A549 (cell line): ENCODE results near the gene UNC45B. TPM values are rescaled to one million over a fixed set of nuclear protein-coding genes. Genes with fewer than 3 reads are reported as not detected.

Experiments
- ATAC-seq, 2 experiments: fragments of 200-7000 bp in 1 of 2; fragments of >200 bp in 1 of 2; cut with Nextera tagmentation in 1 of 2; cut with Tn5 transposase in 1 of 2; 3 replicates each; pipeline versions ENCODE4 v1.8.0 to v1.9.1; 2018 to 2020; ENCODE audit warnings: mild to moderate bottlenecking in 1 of 2, moderate library complexity in 1 of 2
- CTCF ChIA-PET: fragments of 300-600 bp; sonication (Branson Sonifier 250); formaldehyde crosslinking; extraction: SDS; loops from one replicate; lab custom pipeline; 2021; ENCODE audit warnings: antibody characterized with exemption, inconsistent platforms; lab: Yijun Ruan, JAX
- POLR2A ChIA-PET: fragments of 350-600 bp; formaldehyde crosslinking; extraction: SDS; loops from one replicate; lab custom pipeline; 2021; ENCODE audit warnings: antibody characterized with exemption, inconsistent platforms; lab: Yijun Ruan, JAX
- DNase-seq, 2 experiments: peaks; one replicate each; pipeline versions ENCODE4 v3.0.0 to v3.0.0-alpha.2; 2011 to 2016; ENCODE audit warnings: low read depth in 1 of 2, low spot score in 1 of 2
- FAIRE-seq: peaks from 2 replicates; lab custom pipeline; 2011; peaks lifted over from hg19 to GRCh38; lab: Jason Lieb, UNC
- H3K27ac ChIP-seq, 2 experiments: fragments of >200 bp; sonication (Bioruptor Twin); formaldehyde crosslinking; 3 replicates each; pipeline ENCODE4 v1.5.1; 2016 to 2017
- H3K4me1 ChIP-seq: fragments of >200 bp; sonication (Bioruptor Twin); formaldehyde crosslinking; 3 replicates; pipeline ENCODE4 v1.6.1; 2016
- H3K4me2 ChIP-seq: fragments of >200 bp; sonication (Bioruptor Twin); formaldehyde crosslinking; 3 replicates; pipeline ENCODE4 v1.6.1; 2016
- H3K4me3 ChIP-seq: fragments of >200 bp; sonication (Bioruptor Twin); formaldehyde crosslinking; 3 replicates; pipeline ENCODE4 v1.5.1; 2016
- H3K9me3 ChIP-seq: fragments of >200 bp; sonication (Bioruptor Twin); formaldehyde crosslinking; 3 replicates; pipeline ENCODE4 v1.6.1; 2016
- BHLHE40 ChIP-seq: IDR thresholded peaks from 2 replicates; pipeline ENCODE4 v1.6.1; 2012; ENCODE audit warnings: low read depth, low read length, inconsistent platforms
- CBX8 ChIP-seq: fragments of 200-600 bp; sonication (generic); IDR thresholded peaks from 2 replicates; pipeline ENCODE4 v1.6.1; 2016
- CEBPB ChIP-seq, 2 experiments: fragments of >200 bp in 1 of 2; sonication (Bioruptor Twin) in 1 of 2; formaldehyde crosslinking in 1 of 2; IDR thresholded peaks; 2 replicates each; pipeline ENCODE4 v1.6.1; 2012 to 2016
- CHD2 ChIP-seq: fragments of 150-350 bp; IDR thresholded peaks from 2 replicates; pipeline ENCODE4 v1.6.1; 2014; ENCODE audit warnings: low read length; ENCODE audit not compliant: partially characterized antibody
- CHD4 ChIP-seq: fragments of 200-600 bp; sonication (generic); IDR thresholded peaks from 2 replicates; pipeline ENCODE4 v1.6.1; 2016; ENCODE audit warnings: antibody characterized with exemption, mild to moderate bottlenecking, borderline replicate concordance
- ESRRA ChIP-seq: fragments of 150-350 bp; IDR thresholded peaks from 2 replicates; pipeline ENCODE4 v1.6.1; 2014; ENCODE audit warnings: mild to moderate bottlenecking, low read length, borderline replicate concordance
- FOSB ChIP-seq: fragments of 250-450 bp; sonication (Bioruptor Pico); IDR thresholded peaks from 2 replicates; pipeline ENCODE4 v1.5.0; 2020; ENCODE audit warnings: mild to moderate bottlenecking, moderate library complexity
- FOSL2 ChIP-seq, 2 experiments: fragments of 450-650 bp in 1 of 2; fragments of >200 bp in 1 of 2; sonication (Bioruptor Twin) in 1 of 2; formaldehyde crosslinking; IDR thresholded peaks; 2 replicates each; pipeline versions ENCODE4 v1.5.0 to v1.6.1; 2016 to 2020; ENCODE audit warnings: mild to moderate bottlenecking in 1 of 2, moderate library complexity in 1 of 2
- HDAC2 ChIP-seq: fragments of 200-600 bp; sonication (generic); IDR thresholded peaks from 2 replicates; pipeline ENCODE4 v1.6.1; 2016
- HOXB13 ChIP-seq: fragments of 250-450 bp; sonication (Bioruptor Pico); IDR thresholded peaks from 2 replicates; pipeline ENCODE4 v1.5.0; 2020; ENCODE audit warnings: low read depth, mild to moderate bottlenecking, moderate library complexity
- KDM5A ChIP-seq: fragments of 200-600 bp; sonication (generic); IDR thresholded peaks from 2 replicates; pipeline ENCODE4 v1.6.1; 2016; ENCODE audit warnings: antibody characterized with exemption, mild to moderate bottlenecking
- MAFK ChIP-seq: fragments of 450-650 bp; IDR thresholded peaks from 2 replicates; pipeline ENCODE4 v1.6.1; 2014; ENCODE audit not compliant: partially characterized antibody
- MAZ ChIP-seq: fragments of 150-350 bp; IDR thresholded peaks from 2 replicates; pipeline ENCODE4 v1.6.1; 2014; ENCODE audit warnings: antibody characterized with exemption, low read depth, low read length, borderline replicate concordance
- NPAS2 ChIP-seq: fragments of 250-450 bp; sonication (Bioruptor Pico); IDR thresholded peaks from 2 replicates; pipeline ENCODE4 v1.8.0; 2022; ENCODE audit warnings: mild to moderate bottlenecking, moderate library complexity, borderline replicate concordance
- PHF8 ChIP-seq: fragments of 200-600 bp; sonication (generic); IDR thresholded peaks from 2 replicates; pipeline ENCODE4 v1.6.1; 2016; ENCODE audit warnings: low read depth, mild to moderate bottlenecking, antibody characterized with exemption, moderate library complexity, borderline replicate concordance
- POLR2AphosphoS2 ChIP-seq: conservative IDR thresholded peaks from 2 replicates; pipeline ENCODE4 v1.6.1; 2012; ENCODE audit warnings: low read length, improper control_type of control experiment, inconsistent platforms
- RFX5 ChIP-seq: fragments of 450-650 bp; IDR thresholded peaks from 2 replicates; pipeline ENCODE4 v1.7.1; 2014; ENCODE audit warnings: antibody characterized with exemption, mild to moderate bottlenecking, moderate library complexity
- RNF2 ChIP-seq: fragments of 200-600 bp; sonication (generic); IDR thresholded peaks from 2 replicates; pipeline ENCODE4 v1.6.1; 2016; ENCODE audit warnings: low read depth, mild to moderate bottlenecking, antibody characterized with exemption, moderate library complexity, borderline replicate concordance
- SMC3 ChIP-seq: fragments of >200 bp; sonication (Bioruptor Twin); formaldehyde crosslinking; IDR thresholded peaks from 3 replicates; pipeline ENCODE4 v1.6.1; 2018; ENCODE audit warnings: inconsistent platforms
- TFCP2L1 ChIP-seq: fragments of 250-450 bp; sonication (Bioruptor Pico); IDR thresholded peaks from 2 replicates; pipeline ENCODE4 v1.5.0; 2021; ENCODE audit warnings: mild to moderate bottlenecking
- ZC3H11A ChIP-seq: fragments of 450-650 bp; IDR thresholded peaks from 2 replicates; pipeline ENCODE4 v1.6.1; 2014; ENCODE audit warnings: antibody characterized with exemption, mild to moderate bottlenecking
- ZFP36 ChIP-seq: fragments of 450-650 bp; IDR thresholded peaks from 2 replicates; pipeline ENCODE4 v1.6.1; 2014; ENCODE audit warnings: borderline replicate concordance; ENCODE audit not compliant: partially characterized antibody
- ZNF302 ChIP-seq: fragments of 250-450 bp; sonication (Bioruptor Pico); IDR thresholded peaks from 2 replicates; pipeline ENCODE4 v1.9.0; 2021; ENCODE audit warnings: inconsistent platforms, mild to moderate bottlenecking, moderate library complexity
- ZSCAN20 ChIP-seq: fragments of 250-450 bp; sonication (Bioruptor Pico); IDR thresholded peaks from 2 replicates; pipeline ENCODE4 v1.8.0; 2022; ENCODE audit warnings: mild to moderate bottlenecking, moderate library complexity
- WGBS: methylation state at CpG from one replicate; pipeline ENCODE4 v1.1.6; 2017; ENCODE audit errors: missing lambda C conversion rate; 5-methylcytosine and 5-hydroxymethylcytosine counted together
- polyA plus RNA-seq, 4 experiments: library from polyadenylated mRNA; depleted of rRNA in 3 of 4; stranded (reverse); fragments of >200 nt; fragmentation: RNase III in 1 of 4; extraction: RNeasy Plus Mini Kit Qiagen cat#74134 plus additional on column Dnase treatment in 1 of 4; gene quantifications; 2 replicates in 3 of 4; 3 replicates in 1 of 4; pipeline ENCODE4 v1.2.3, GENCODE V29; 2011 to 2017
- TF ChIP-seq, protein P1 (sequence below): fragments of 450-650 bp; IDR thresholded peaks from 2 replicates; pipeline ENCODE4 v1.6.1; 2014; ENCODE audit warnings: antibody characterized with exemption
- TF ChIP-seq, protein P2 (sequence below): IDR thresholded peaks from 2 replicates; pipeline ENCODE4 v1.6.1; 2012; ENCODE audit warnings: low read depth, borderline replicate concordance

The UNC45B gene
- polyA plus RNA-seq, 2 of the 4 experiments (the other 2 are of a cell fraction): not detected

DNA sequence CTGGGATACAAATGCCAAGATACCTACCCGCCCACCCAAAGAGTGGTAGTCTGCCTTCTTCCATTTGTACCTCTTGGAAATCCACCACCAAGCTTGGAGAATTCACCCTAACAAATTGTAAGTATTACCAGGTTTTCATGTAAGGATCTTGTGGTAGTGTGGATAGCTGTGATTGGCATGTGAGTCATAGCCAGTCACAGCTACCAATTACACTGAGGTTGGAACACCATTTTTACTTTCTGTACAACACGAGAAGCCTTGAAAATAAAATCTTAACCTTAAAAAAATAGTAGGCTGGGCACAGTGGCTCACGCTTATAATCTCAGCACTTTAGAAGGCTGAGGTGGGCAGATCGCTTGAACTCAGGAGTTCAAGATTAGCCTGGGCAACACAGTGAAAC is 65.1 kb downstream of the UNC45B start:
- Histone ChIP-seq H3K4me1 (no peaks in the 10 kb centered on the region), H3K4me3 (no peak overlapping the region), H3K9me3 (no peaks in the 10 kb centered on the region)
- WGBS: 59% methylated on average over 4 of the region's 4 CpGs
- POLR2A ChIA-PET: no interaction called here
- DNase-seq: no peak
- TF ChIP-seq HOXB13 (CRISPR knock-in tag): no peak
- no peak for TF ChIP-seq KDM5A
- TF ChIP-seq PHF8: no peak
- TF ChIP-seq ZC3H11A: no peak
- TF ChIP-seq RNF2: no peak
- TF ChIP-seq ZSCAN20: no peak
- no peak for TF ChIP-seq ESRRA
- TF ChIP-seq CHD2: no peak
- no peak for TF ChIP-seq MAFK
- TF ChIP-seq RFX5: no peak
- no peak for TF ChIP-seq NPAS2 (CRISPR knock-in tag)
- TF ChIP-seq, all 56 proteins: peak for 0
- Histone ChIP-seq H3K27ac (no peak overlapping the region), H3K4me2 (no peak overlapping the region)
- CTCF ChIA-PET: interaction anchor here (0.9 to 1.6 kb wide), 4 partner anchors 19 to 321 kb away, joined by 3 to 6 read pairs (median 4); no protein-coding TSS in a partner anchor
- no peak for FAIRE-seq
- ATAC-seq: no peak

DNA sequence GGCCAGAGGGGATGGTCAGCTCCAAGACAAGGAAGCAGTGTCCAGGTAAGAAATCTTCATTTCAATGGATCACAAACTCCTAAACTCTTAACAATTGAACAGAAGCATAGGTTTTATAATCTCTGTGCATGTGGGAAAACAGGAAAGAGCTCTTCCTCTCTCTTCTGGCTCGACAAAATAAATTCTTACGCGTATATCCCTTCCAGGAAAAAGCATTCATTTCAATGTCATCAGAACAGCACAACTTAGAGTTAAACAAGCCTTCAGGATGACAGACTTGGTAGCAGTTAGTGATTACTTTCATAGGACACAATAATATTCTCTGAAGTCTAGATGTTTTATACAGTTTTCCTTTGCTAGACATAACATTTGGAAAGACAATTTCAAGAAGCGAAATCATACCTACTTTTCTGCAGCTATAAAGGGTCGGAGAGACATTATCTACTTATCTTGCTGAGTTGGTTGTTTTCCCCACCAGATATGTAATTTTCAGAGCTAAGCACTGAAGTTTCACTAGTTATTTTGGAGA is 65.9 kb downstream of the UNC45B start:
- DNase-seq: no peak
- CTCF ChIA-PET: interaction anchor here (0.9 to 1.6 kb wide), 5 partner anchors 18 to 320 kb away, joined by 3 to 6 read pairs (median 4); no protein-coding TSS in a partner anchor
- no peak for TF ChIP-seq RFX5
- TF ChIP-seq MAFK: peak; percentile 31
- TF ChIP-seq, all 56 proteins: peak for 1
- Histone ChIP-seq H3K27ac (no peak overlapping the region), H3K4me2 (no peak overlapping the region), H3K4me1 (no peaks in the 10 kb centered on the region), H3K4me3 (no peak overlapping the region), H3K9me3 (no peaks in the 10 kb centered on the region)
- FAIRE-seq: no peak
- 61% methylated on average over 5 of the region's 5 CpGs for WGBS
- POLR2A ChIA-PET: interaction anchor here (1.3 kb wide), 1 partner anchor 29 kb away, joined by 4 read pairs; the partner anchor contains the start of gene SLFN5
- ATAC-seq: no peak

DNA sequence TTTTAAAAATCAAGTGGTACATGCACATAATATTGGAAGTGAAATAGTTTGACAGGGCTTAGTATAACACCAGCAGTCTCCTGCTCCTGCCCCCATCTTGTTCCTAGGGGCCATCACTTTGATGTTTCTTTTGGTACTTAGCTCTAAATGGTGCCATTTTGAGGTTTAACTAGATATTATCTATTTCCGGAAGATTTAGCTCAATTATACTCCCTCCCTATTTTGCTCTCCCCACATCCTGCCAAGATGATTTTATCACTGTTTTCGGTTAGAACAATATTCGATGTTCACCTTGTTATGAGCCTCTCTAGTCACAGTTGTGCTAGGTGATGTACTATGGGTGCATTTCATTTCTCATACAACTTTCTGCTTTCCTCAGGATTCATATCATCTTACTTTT is 66.6 kb downstream of the UNC45B start:
- no peak for DNase-seq

DNA sequence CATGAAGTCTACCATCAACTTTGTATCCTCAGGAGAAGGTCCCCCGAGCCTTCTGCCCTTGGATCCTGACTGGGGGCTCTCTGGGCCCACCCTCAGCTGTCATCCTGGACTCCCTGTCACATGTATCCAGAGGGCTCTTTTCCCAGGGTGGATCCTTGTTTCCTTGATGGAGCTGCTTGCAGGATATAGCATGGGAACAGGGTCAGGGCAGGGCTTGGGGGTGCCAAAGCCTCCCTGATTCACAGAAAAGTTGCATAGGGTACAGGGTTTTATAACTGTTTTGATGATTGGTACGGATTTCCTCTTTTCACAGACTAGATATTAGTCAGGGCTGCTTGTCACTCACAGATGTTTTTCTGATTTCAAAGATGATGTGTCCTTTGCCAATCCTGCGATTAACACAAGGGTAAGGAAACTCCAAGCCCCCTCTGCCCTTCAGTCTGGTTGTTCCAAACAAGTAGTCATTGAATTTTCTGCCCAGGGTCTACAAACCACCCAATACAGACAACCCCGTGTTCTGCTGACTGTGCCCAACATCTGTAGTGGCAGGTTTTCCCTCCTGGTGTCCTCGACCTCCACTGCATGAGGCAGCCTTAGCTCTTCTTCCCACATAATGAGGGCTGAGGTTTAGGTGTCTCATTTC is 67.1 kb downstream of the UNC45B start:
- H3K27ac ChIP-seq: no peak overlapping the region
- no peak for TF ChIP-seq HOXB13 (CRISPR knock-in tag)
- no peak for TF ChIP-seq BHLHE40
- TF ChIP-seq, protein P1, sequence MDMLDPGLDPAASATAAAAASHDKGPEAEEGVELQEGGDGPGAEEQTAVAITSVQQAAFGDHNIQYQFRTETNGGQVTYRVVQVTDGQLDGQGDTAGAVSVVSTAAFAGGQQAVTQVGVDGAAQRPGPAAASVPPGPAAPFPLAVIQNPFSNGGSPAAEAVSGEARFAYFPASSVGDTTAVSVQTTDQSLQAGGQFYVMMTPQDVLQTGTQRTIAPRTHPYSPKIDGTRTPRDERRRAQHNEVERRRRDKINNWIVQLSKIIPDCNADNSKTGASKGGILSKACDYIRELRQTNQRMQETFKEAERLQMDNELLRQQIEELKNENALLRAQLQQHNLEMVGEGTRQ: no peak
- no peak for TF ChIP-seq SMC3
- TF ChIP-seq, protein P2, sequence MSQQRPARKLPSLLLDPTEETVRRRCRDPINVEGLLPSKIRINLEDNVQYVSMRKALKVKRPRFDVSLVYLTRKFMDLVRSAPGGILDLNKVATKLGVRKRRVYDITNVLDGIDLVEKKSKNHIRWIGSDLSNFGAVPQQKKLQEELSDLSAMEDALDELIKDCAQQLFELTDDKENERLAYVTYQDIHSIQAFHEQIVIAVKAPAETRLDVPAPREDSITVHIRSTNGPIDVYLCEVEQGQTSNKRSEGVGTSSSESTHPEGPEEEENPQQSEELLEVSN: no peak
- no peak for TF ChIP-seq CBX8
- TF ChIP-seq HDAC2: no peak
- no peak for TF ChIP-seq FOSL2 (IDR thresholded peaks at IDR 0.05)
- TF ChIP-seq FOSL2 (CRISPR knock-in tag; IDR thresholded peaks at IDR 0.05): no peak
- no peak for TF ChIP-seq TFCP2L1
- TF ChIP-seq, all 56 proteins: peak for 0
- ATAC-seq (no peak), FAIRE-seq (no peak), DNase-seq (no peak)
- Histone ChIP-seq H3K4me3 (no peak overlapping the region), H3K4me1 (no peaks in the 10 kb centered on the region), H3K9me3 (no peaks in the 10 kb centered on the region), H3K4me2 (no peak overlapping the region)
- WGBS: 18% methylated on average over 5 of the region's 5 CpGs
- CTCF ChIA-PET: no interaction called here
- POLR2A ChIA-PET: interaction anchor here (1.3 kb wide), 1 partner anchor 28 kb away, joined by 4 read pairs; the partner anchor contains the start of gene SLFN5

More for the DNA sequence above, 66.6 kb downstream of the UNC45B start:
- H3K9me3 ChIP-seq: no peaks in the 10 kb centered on the region
- POLR2A ChIA-PET: interaction anchor here (1.3 kb wide), 1 partner anchor 29 kb away, joined by 4 read pairs; the partner anchor contains the start of gene SLFN5
- ATAC-seq (no peak), FAIRE-seq (no peak)
- WGBS: 59% methylated on average over 3 of the region's 3 CpGs
- no peak overlapping the region for H3K4me2 ChIP-seq
- H3K4me1 ChIP-seq: no peaks in the 10 kb centered on the region
- TF ChIP-seq FOSB (no peak), ZFP36 (no peak), CEBPB (IDR thresholded peaks at IDR 0.05) (no peak), ESRRA (no peak), MAZ (no peak), POLR2AphosphoS2 (no peak), ZSCAN20 (no peak), CHD4 (no peak), ZNF302 (no peak)
- TF ChIP-seq, protein P1: no peak
- no peak overlapping the region for H3K4me3 ChIP-seq
- CTCF ChIA-PET: interaction anchor here (1.1 to 1.5 kb wide), 2 partner anchors 43 to 98 kb away, joined by 4 to 5 read pairs; no protein-coding TSS in a partner anchor
- H3K27ac ChIP-seq: no peak overlapping the region
